IMR-90 (cell line): ENCODE measurements around the gene ATP10A.

Experiments used
- BHLHE40 ChIP-seq: fragments of 150-350 bp; IDR thresholded peaks from 2 replicates; pipeline ENCODE4 v1.6.1; 2016; ENCODE audit warnings: mild to moderate bottlenecking, low read depth, low read length
- CEBPB ChIP-seq: IDR thresholded peaks from 2 replicates; pipeline ENCODE4 v1.6.1; 2012; ENCODE audit warnings: low read depth, low read length, improper control_type of control experiment
- CTCF ChIP-seq: conservative IDR thresholded peaks from 2 replicates; pipeline ENCODE4 v1.5.1; 2012; ENCODE audit warnings: mild to moderate bottlenecking, low read depth, low read length, improper control_type of control experiment
- FOS ChIP-seq: fragments of 150-350 bp; IDR thresholded peaks from 2 replicates; pipeline ENCODE4 v1.6.1; 2016; ENCODE audit warnings: low read depth, low read length
- MAFK ChIP-seq: IDR thresholded peaks from 2 replicates; pipeline ENCODE4 v1.6.1; 2012; ENCODE audit warnings: low read depth, low read length, improper control_type of control experiment
- MAZ ChIP-seq: IDR thresholded peaks from 2 replicates; pipeline ENCODE4 v1.6.1; 2012; ENCODE audit warnings: low read depth, mild to moderate bottlenecking, low read length, improper control_type of control experiment, moderate library complexity, borderline replicate concordance
- POLR2A ChIP-seq: IDR thresholded peaks from 2 replicates; pipeline ENCODE4 v1.6.1; 2012; ENCODE audit warnings: mild to moderate bottlenecking, low read depth, low read length
- RAD21 ChIP-seq: IDR thresholded peaks from 2 replicates; pipeline ENCODE4 v1.6.1; 2012; ENCODE audit warnings: low read length, improper control_type of control experiment
- RCOR1 ChIP-seq: IDR thresholded peaks from 2 replicates; pipeline ENCODE4 v1.6.1; 2012; ENCODE audit warnings: mild to moderate bottlenecking, low read length, improper control_type of control experiment; ENCODE audit not compliant: insufficient replicate concordance
- SMC3 ChIP-seq: fragments of 150-350 bp; IDR thresholded peaks from 2 replicates; pipeline ENCODE4 v1.6.1; 2016; ENCODE audit warnings: low read depth, mild to moderate bottlenecking, antibody characterized with exemption, low read length, moderate library complexity
- USF2 ChIP-seq: fragments of 150-350 bp; IDR thresholded peaks from 2 replicates; pipeline ENCODE4 v1.6.1; 2017; ENCODE audit warnings: mild to moderate bottlenecking, antibody characterized with exemption, low read length, low read depth

GRCh38 chr15:25714538-25714840, 148.6 kb downstream of the ATP10A start:
- TF ChIP-seq CTCF (no peak), POLR2A (no peak), RCOR1 (no peak), BHLHE40 (no peak), MAFK (no peak), USF2 (no peak), MAZ (no peak), CEBPB (no peak), FOS (no peak), RAD21 (no peak), SMC3 (no peak)
